Motor neuron (in vitro differentiated cells): ENCODE data around the gene ME2. TPM values are rescaled to one million over a fixed set of nuclear protein-coding genes. Genes with fewer than 3 reads are reported as not detected.

ENCODE experiments used
- ATAC-seq, 8 experiments: fragments of 200-7000 bp; cut with Tn5 transposase; replicated peaks in 6 of 8; 2 replicates each; pipeline ENCODE4 v1.8.0; 2021; ENCODE audit warnings: mild to moderate bottlenecking in 8 of 8, moderate library complexity in 8 of 8
- H3K27ac ChIP-seq, 2 donors: fragments of 250-450 bp; sonication (Bioruptor Pico); 2 replicates each; pipeline ENCODE4 v1.9.0; 2021; ENCODE audit warnings: antibody characterized with exemption in 2 of 2, mild to moderate bottlenecking in 2 of 2, moderate library complexity in 1 of 2
- H3K4me1 ChIP-seq, 2 donors: fragments of 250-450 bp; sonication (Bioruptor Pico); replicated peaks in 1 of 2; 2 replicates each; pipeline ENCODE4 v1.6.1; 2021; ENCODE audit warnings: antibody characterized with exemption in 2 of 2, mild to moderate bottlenecking in 2 of 2, moderate library complexity in 1 of 2
- H3K4me3 ChIP-seq, 5 donors: fragments of 250-450 bp; sonication (Bioruptor Pico); 2 replicates each; pipeline ENCODE4 v1.9.0; 2021; ENCODE audit warnings: antibody characterized with exemption in 5 of 5, mild to moderate bottlenecking in 5 of 5, moderate library complexity in 4 of 5
- WGBS, 10 experiments: fragments of 450-650 bp; shearing (Covaris generic); methylation state at CpG; one replicate each; pipeline ENCODE4 v1.0.0; 2022; 5-methylcytosine and 5-hydroxymethylcytosine counted together
- in situ Hi-C, 9 experiments: fragments of 400-800 bp; cut with MboI; loops; one replicate each; pipeline ENCODE4 v1.15.0; 2021; ENCODE audit warnings: low sequenced_read_pairs in 9 of 9, low pct_unique_long_range_greater_than_20kb in 2 of 9; ENCODE audit not compliant: unreplicated experiment in 9 of 9
- total RNA-seq, 8 experiments: library from RNA; unstranded; fragments of 300-600 nt; gene quantifications; 2 replicates each; pipeline versions ENCODE4 v1.2.3 to v1.2.4, GENCODE V29; 2022

ME2 gene
- total RNA-seq, 8 experiments from 2014 or later, result 23.4 to 63.0 (median 42.8) TPM

GRCh38 chr18:50898919-50899318 lies 20.0 kb downstream of the ME2 start:
- Histone ChIP-seq H3K4me1 (no peaks in the 10 kb centered on the region), H3K4me3 (no peak overlapping the region), H3K27ac (no peak overlapping the region)
- 86 to 100% (median 100%) methylated on average over 1 to 2 of the region's 2 CpGs; no CpG with 5 or more reads in 2 of the 10 experiments for WGBS, 10 experiments
- in situ Hi-C loops, result no loop called here
- no peak for ATAC-seq

- no peak for ATAC-seq
- Histone ChIP-seq H3K4me3 (no peak overlapping the region), H3K27ac (no peak overlapping the region), H3K4me1 (no peaks in the 10 kb centered on the region)
- in situ Hi-C loops, result no loop called here
- 0 to 100% (median 29%) methylated on average over 1 of the region's 1 CpG; no CpG with 5 or more reads in 6 of the 10 experiments for WGBS, 10 experiments
Measured at GRCh38 chr18:50902797-50903196, 23.9 kb downstream of the ME2 start.

GRCh38 chr18:50906843-50907242 lies 27.9 kb downstream of the ME2 start:
- in situ Hi-C loops, result no loop called here
- 83 to 100% (median 100%) methylated on average over 1 to 2 of the region's 2 CpGs; no CpG with 5 or more reads in 4 of the 10 experiments for WGBS, 10 experiments
- H3K27ac ChIP-seq, result no peak overlapping the region
- H3K4me3 ChIP-seq, result no peak overlapping the region
- no peak for ATAC-seq
- no peaks in the 10 kb centered on the region for H3K4me1 ChIP-seq

GRCh38 chr18:50909261-50909660 lies 30.3 kb downstream of the ME2 start:
- no peak for ATAC-seq

GRCh38 chr18:50911006-50911405 lies 32.1 kb downstream of the ME2 start:
- Histone ChIP-seq H3K27ac (no peak overlapping the region), H3K4me3 (no peak overlapping the region), H3K4me1 (no peaks in the 10 kb centered on the region)
- no peak for ATAC-seq
- in situ Hi-C loops, result no loop called here
- WGBS, 10 experiments, result 83 to 100% (median 100%) methylated on average over 1 of the region's 1 CpG; no CpG with 5 or more reads in 5 of the 10 experiments

More at GRCh38 chr18:50909261-50909660, 30.3 kb downstream of the ME2 start:
- Histone ChIP-seq H3K4me3 (no peak overlapping the region), H3K27ac (no peak overlapping the region), H3K4me1 (no peaks in the 10 kb centered on the region)
- WGBS, 10 experiments, result 67 to 100% (median 100%) methylated on average over 1 of the region's 1 CpG; no CpG with 5 or more reads in 4 of the 10 experiments
- in situ Hi-C loops, result no loop called here

- in situ Hi-C loops, result no loop called here
- WGBS, 10 experiments, result 57 to 100% (median 91%) methylated on average over 1 of the region's 1 CpG; no CpG with 5 or more reads in 2 of the 10 experiments
- Histone ChIP-seq H3K27ac (no peak overlapping the region), H3K4me3 (no peak overlapping the region), H3K4me1 (no peaks in the 10 kb centered on the region)
- no peak for ATAC-seq
Measured at GRCh38 chr18:50917021-50917420, 38.1 kb downstream of the ME2 start.

- ATAC-seq, result no peak
Measured at GRCh38 chr18:50918153-50918552, 39.2 kb downstream of the ME2 start.

GRCh38 chr18:50924372-50924771 lies 45.5 kb downstream of the ME2 start:
- in situ Hi-C loops, result no loop called here
- Histone ChIP-seq H3K4me1 (no peaks in the 10 kb centered on the region), H3K27ac (no peak overlapping the region), H3K4me3 (no peak overlapping the region)
- no peak for ATAC-seq
- 91 to 100% (median 100%) methylated on average over 1 to 2 of the region's 2 CpGs for WGBS, 10 experiments

More at GRCh38 chr18:50918153-50918552, 39.2 kb downstream of the ME2 start:
- 88 to 100% (median 96%) methylated on average over 3 to 5 of the region's 5 CpGs; no CpG with 5 or more reads in 1 of the 10 experiments for WGBS, 10 experiments
- H3K27ac ChIP-seq, result no peak overlapping the region
- in situ Hi-C loops, result no loop called here
- H3K4me1 ChIP-seq, result no peaks in the 10 kb centered on the region
- no peak overlapping the region for H3K4me3 ChIP-seq

GRCh38 chr18:50926521-50926920 lies 47.6 kb downstream of the ME2 start:
- no peak overlapping the region for H3K27ac ChIP-seq
- in situ Hi-C loops, result no loop called here
- no peak for ATAC-seq
- H3K4me3 ChIP-seq, result no peak overlapping the region
- no peaks in the 10 kb centered on the region for H3K4me1 ChIP-seq

- 14 to 100% (median 88%) methylated on average over 1 to 2 of the region's 2 CpGs for WGBS, 10 experiments
Measured at GRCh38 chr18:50928551-50928950, 49.6 kb downstream of the ME2 start.

GRCh38 chr18:50933684-50934083 lies 54.8 kb downstream of the ME2 start:
- in situ Hi-C loops, result no loop called here
- H3K27ac ChIP-seq, result no peak overlapping the region
- H3K4me1 ChIP-seq, result peaks cover 5% of the 10 kb centered on the region in 2 donors
- no peak overlapping the region for H3K4me3 ChIP-seq
- no peak for ATAC-seq
- WGBS, 10 experiments, result 82 to 100% (median 93%) methylated on average over 2 to 5 of the region's 5 CpGs; no CpG with 5 or more reads in 2 of the 10 experiments

More at GRCh38 chr18:50928551-50928950, 49.6 kb downstream of the ME2 start:
- in situ Hi-C loops, result no loop called here
- no peak overlapping the region for H3K4me3 ChIP-seq
- no peak overlapping the region for H3K27ac ChIP-seq
- no peaks in the 10 kb centered on the region for H3K4me1 ChIP-seq
- no peak for ATAC-seq

- in situ Hi-C loops, result no loop called here
- ATAC-seq, result no peak
- WGBS, 10 experiments, result 83 to 100% (median 96%) methylated on average over 1 to 6 of the region's 6 CpGs
- H3K27ac ChIP-seq, result no peak overlapping the region
- H3K4me3 ChIP-seq, result no peak overlapping the region
- peaks cover 5% of the 10 kb centered on the region in 2 donors for H3K4me1 ChIP-seq
Measured at GRCh38 chr18:50934545-50935211, 55.8 kb downstream of the ME2 start.

GRCh38 chr18:50935493-50936191 lies 56.7 kb downstream of the ME2 start:
- WGBS, 10 experiments, result 47 to 100% (median 81%) methylated on average over 1 to 6 of the region's 6 CpGs
- Histone ChIP-seq H3K4me3 (no peak overlapping the region), H3K27ac (no peak overlapping the region), H3K4me1 (peaks cover 5% of the 10 kb centered on the region in 2 donors)
- in situ Hi-C loops, result no loop called here
- ATAC-seq, result peak in 4 of 8 experiments; percentile 41 to 65 (median 50)
